Adrenal gland (tissue), 12 donors: ENCODE results near the gene DNAH9. TPM values are rescaled to one million over a fixed set of nuclear protein-coding genes. Genes with fewer than 3 reads are reported as not detected.

Source experiments
- DNase-seq, 7 donors: peaks; one replicate each; pipeline ENCODE4 v3.0.0-alpha.2; 2019 to 2020
- H3K27ac ChIP-seq, 5 donors: fragments of 200-600 bp; sonication (generic) in 4 of 5; 1 replicate in 3 of 5; 2 replicates in 2 of 5; pipeline versions ENCODE4 v1.5.1 to v1.8.0; 2016 to 2020; ENCODE audit warnings: mild to moderate bottlenecking in 1 of 5
- H3K27me3 ChIP-seq: fragments of 200-600 bp; 2 replicates; pipeline ENCODE4 v1.8.0; 2021
- H3K36me3 ChIP-seq, 2 donors: fragments of 200-600 bp; replicated peaks in 1 of 2; 1 replicate in 1 of 2; 2 replicates in 1 of 2; pipeline versions ENCODE4 v1.5.1 to v1.8.0; 2018 to 2022
- H3K4me1 ChIP-seq, 2 donors: fragments of 200-600 bp; replicated peaks in 1 of 2; 1 replicate in 1 of 2; 2 replicates in 1 of 2; pipeline versions ENCODE4 v1.5.1 to v1.8.0; 2018 to 2021
- H3K4me3 ChIP-seq, 4 donors: fragments of 200-600 bp; sonication (generic) in 3 of 4; one replicate each; pipeline ENCODE4 v1.5.1; 2016 to 2018
- H3K9me3 ChIP-seq, 3 donors: fragments of 200-600 bp; sonication (generic) in 1 of 3; replicated peaks in 1 of 3; 1 replicate in 2 of 3; 2 replicates in 1 of 3; pipeline versions ENCODE4 v1.5.1 to v1.8.0; 2016 to 2021
- POLR2A ChIP-seq, 2 donors: fragments of 450-650 bp; IDR thresholded peaks; one replicate each; pipeline ENCODE4 v1.6.1; 2017; ENCODE audit warnings: antibody characterized with exemption in 2 of 2, mild to moderate bottlenecking in 2 of 2, moderate library complexity in 1 of 2
- WGBS, 4 donors: extraction: QIAGEN DNeasy Blood & Tissue Kit in 2 of 4; methylation state at CpG; one replicate each; pipeline versions ENCODE4 v1.1.5 to v1.1.7; 2013 to 2017; 5-methylcytosine and 5-hydroxymethylcytosine counted together
- intact Hi-C, 2 donors: fragments of 100-400 bp; cut with DNase I; formaldehyde crosslinking; loops; one replicate each; pipeline versions ENCODE4 v1.14.1 to v1.15.0; 2022 to 2023
- polyA plus RNA-seq, 3 donors: library from polyadenylated mRNA; stranded (reverse); fragments of 200-250 nt in 2 of 3; fragments of 350-450 nt in 1 of 3; fragmentation: Illumina TruSeq in 1 of 3; extraction: RNeasy Lipid Tissue Mini Kit (QIAGEN cat#74804) in 1 of 3; gene quantifications; one replicate each; pipeline ENCODE4 v1.2.3, GENCODE V29; 2013 to 2014
- total RNA-seq, 9 donors: library from RNA; depleted of rRNA in 4 of 9; stranded (reverse); fragments of >200 nt in 4 of 9; fragments of 120-200 nt in 1 of 9; fragmentation: NEBNext Ultra II Directional in 1 of 9; extraction: Animal tissue kit (Norgen Biotek cat#: 25700) in 1 of 9; gene quantifications; one replicate each; pipeline versions ENCODE4 v1.1.0 to v1.2.4, GENCODE V29; 2013 to 2023
- TF ChIP-seq, protein P1 (sequence below), 6 experiments: fragments of 450-650 bp in 4 of 6; fragments of 200-600 bp in 2 of 6; sonication (generic) in 1 of 6; IDR thresholded peaks; 1 replicate in 5 of 6; 2 replicates in 1 of 6; pipeline versions ENCODE4 v1.5.1 to v1.8.0; 2016 to 2021; ENCODE audit warnings: antibody characterized with exemption in 6 of 6, mild to moderate bottlenecking in 2 of 6, moderate library complexity in 1 of 6
- donor health status: healthy with polysubstance abuse.
- donor health status: Bipolar disorder and iron deficiency.
- donor health status: DM: yes; HTN: yes; CAD: no.
- donor health status: DM: no; HTN: no; CAD: no.
- donor health status: DM: no; HTN: no; CAD: no.
- donor health status: DM: yes; HTN: yes; CAD: no.

DNAH9 gene
- total and polyA plus RNA-seq, 12 donors = 0.28 to 3.5 (median 1.2) TPM

DNA sequence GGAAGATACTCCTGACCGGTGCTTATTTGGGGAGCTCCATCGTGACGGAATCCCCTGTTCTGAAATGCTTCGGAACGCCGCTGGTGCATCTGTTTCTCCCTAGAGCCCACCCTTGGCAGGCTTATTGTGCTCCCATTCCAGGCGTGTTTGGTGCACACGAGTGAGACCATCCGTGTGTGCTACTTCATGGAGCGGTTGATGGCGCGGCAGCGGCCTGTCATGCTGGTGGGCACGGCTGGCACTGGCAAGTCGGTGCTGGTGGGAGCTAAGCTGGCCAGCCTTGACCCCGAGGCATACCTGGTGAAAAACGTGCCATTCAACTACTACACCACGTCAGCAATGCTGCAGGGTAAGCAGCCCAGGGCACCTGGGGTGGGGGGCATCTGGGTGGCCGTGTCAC is 170.7 kb downstream of the DNAH9 start:
- no peaks in the 10 kb centered on the region for H3K4me1 ChIP-seq

DNA sequence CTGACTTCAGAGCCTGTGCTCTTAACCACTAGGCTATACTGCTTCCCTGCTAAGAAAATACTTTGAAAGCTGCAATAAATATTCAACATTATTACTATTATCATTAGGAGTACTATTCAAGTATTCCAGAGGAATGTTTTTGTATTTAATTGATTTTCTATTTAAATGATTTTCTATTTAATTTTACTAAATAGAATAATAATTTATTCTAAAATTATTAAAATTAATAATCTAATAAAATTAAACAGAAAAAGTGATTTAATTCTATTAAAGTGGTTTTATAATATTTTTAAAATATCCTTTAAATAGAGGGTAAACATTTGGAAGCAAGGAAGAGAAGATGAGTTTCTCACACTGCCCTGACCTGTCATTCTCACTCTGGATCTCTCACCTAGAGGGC is 173.8 kb downstream of the DNAH9 start:
- Histone ChIP-seq H3K27ac (no peak overlapping the region), H3K27me3 (no peaks in the 10 kb centered on the region), H3K9me3 (no peaks in the 10 kb centered on the region), H3K4me3 (no peak overlapping the region), H3K4me1 (no peaks in the 10 kb centered on the region), H3K36me3 (no peaks in the 10 kb centered on the region)
- TF ChIP-seq, protein P1, sequence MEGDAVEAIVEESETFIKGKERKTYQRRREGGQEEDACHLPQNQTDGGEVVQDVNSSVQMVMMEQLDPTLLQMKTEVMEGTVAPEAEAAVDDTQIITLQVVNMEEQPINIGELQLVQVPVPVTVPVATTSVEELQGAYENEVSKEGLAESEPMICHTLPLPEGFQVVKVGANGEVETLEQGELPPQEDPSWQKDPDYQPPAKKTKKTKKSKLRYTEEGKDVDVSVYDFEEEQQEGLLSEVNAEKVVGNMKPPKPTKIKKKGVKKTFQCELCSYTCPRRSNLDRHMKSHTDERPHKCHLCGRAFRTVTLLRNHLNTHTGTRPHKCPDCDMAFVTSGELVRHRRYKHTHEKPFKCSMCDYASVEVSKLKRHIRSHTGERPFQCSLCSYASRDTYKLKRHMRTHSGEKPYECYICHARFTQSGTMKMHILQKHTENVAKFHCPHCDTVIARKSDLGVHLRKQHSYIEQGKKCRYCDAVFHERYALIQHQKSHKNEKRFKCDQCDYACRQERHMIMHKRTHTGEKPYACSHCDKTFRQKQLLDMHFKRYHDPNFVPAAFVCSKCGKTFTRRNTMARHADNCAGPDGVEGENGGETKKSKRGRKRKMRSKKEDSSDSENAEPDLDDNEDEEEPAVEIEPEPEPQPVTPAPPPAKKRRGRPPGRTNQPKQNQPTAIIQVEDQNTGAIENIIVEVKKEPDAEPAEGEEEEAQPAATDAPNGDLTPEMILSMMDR (IDR thresholded peaks at IDR 0.05) = no peak
- no peak for TF ChIP-seq POLR2A (IDR thresholded peaks at IDR 0.05)
- DNase-seq = no peak
- intact Hi-C loops = no loop called here

More for the DNA sequence above, 170.7 kb downstream of the DNAH9 start:
- no peaks in the 10 kb centered on the region for H3K27me3 ChIP-seq
- DNase-seq = no peak
- H3K4me3 ChIP-seq = no peak overlapping the region
- WGBS, 4 donors = 81 to 90% (median 86%) methylated on average over 9 to 19 of the region's 19 CpGs
- TF ChIP-seq POLR2A (IDR thresholded peaks at IDR 0.05) = no peak
- H3K9me3 ChIP-seq = no peaks in the 10 kb centered on the region
- intact Hi-C loops = no loop called here
- H3K27ac ChIP-seq = no peak overlapping the region
- H3K36me3 ChIP-seq = no peaks in the 10 kb centered on the region

DNA sequence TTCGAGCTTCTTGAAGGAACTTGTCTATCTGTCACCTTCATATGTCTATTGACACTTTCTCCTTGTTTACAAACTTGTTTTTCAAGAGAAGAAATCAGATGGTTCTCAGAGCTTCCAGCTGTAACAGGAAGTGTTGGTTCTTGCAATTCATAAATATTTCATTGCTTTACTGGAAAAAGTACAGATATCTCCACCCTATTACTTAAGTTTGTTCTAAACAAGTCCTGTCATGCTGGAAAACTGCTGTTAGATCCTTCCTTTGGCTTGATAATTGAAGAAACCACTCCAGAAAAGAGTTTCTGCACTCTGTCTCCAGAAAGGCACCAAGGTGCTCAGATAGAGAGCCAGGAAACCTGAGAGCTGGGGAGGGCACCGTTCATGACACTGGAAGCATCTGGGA is 181.6 kb downstream of the DNAH9 start:
- Histone ChIP-seq H3K36me3 (no peaks in the 10 kb centered on the region), H3K9me3 (no peaks in the 10 kb centered on the region), H3K27ac (no peak overlapping the region), H3K4me3 (no peak overlapping the region), H3K27me3 (no peaks in the 10 kb centered on the region), H3K4me1 (no peaks in the 10 kb centered on the region)
- intact Hi-C loops = no loop called here
- TF ChIP-seq, protein P1 (IDR thresholded peaks at IDR 0.05) = no peak
- no peak for TF ChIP-seq POLR2A (IDR thresholded peaks at IDR 0.05)
- WGBS, 4 donors = 54 to 74% (median 62%) methylated on average over 2 of the region's 2 CpGs
- no peak for DNase-seq

DNA sequence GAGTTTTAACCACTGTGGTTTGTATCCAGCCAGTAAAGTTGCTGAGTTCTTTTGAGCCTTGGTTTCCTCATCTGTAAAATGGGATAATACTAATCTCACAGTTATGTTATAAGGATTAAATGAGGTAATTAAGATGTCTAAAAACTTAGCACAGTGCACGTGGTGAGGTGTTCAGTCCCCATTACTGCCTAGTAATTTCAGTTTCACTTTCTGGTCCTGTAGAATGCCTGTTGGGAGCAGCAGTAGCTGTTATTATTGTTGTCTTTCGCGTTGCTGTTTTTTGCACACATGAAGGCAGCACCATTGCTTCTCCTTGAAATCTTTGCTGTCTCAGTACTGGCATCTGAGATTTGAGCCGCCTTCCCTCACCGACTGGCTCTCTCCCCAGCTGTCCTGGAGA is 182.4 kb downstream of the DNAH9 start:
- Histone ChIP-seq H3K36me3 (no peaks in the 10 kb centered on the region), H3K9me3 (no peaks in the 10 kb centered on the region), H3K4me3 (no peak overlapping the region), H3K27me3 (no peaks in the 10 kb centered on the region), H3K4me1 (no peaks in the 10 kb centered on the region), H3K27ac (no peak overlapping the region)
- no peak for DNase-seq
- intact Hi-C loops = no loop called here
- 74 to 81% (median 77%) methylated on average over 5 of the region's 5 CpGs for WGBS, 4 donors
- no peak for TF ChIP-seq POLR2A (IDR thresholded peaks at IDR 0.05)
- TF ChIP-seq, protein P1 (IDR thresholded peaks at IDR 0.05) = no peak

DNA sequence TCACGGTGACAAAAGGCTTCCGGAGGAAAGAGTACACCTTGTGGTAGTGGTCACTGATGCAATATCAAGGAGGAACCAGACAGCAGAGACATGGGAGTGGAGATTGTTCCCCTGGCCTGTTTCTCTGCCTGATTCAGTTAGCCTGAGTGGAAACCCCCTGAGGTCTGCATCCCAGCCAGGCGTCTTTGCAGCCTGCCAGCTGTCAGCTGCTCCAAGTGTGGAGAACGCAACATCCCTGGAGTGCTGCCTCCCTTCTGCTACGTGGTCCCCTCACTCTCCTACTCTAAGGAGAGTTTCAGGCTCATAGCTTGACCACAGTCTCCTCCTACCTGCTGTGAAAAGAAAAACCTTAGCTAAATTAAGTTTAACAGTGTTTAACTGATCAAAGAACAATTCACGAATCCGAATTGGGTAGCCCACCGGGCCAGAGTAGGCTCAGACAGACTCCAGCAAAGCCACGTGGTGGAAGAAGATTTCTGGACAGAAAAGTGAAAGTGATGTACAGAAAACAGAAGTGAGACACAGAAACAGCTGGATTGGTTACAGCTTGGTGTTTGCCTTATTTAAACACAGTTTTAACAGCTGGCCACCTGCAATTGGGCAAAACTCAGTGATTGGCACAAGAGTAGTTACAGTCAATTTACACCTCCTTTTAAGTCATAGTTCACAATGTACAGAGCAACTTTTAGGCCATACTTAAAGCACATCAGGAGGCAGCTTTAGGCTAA is 188.6 kb downstream of the DNAH9 start:
- H3K27ac ChIP-seq = no peak overlapping the region
- no peaks in the 10 kb centered on the region for H3K9me3 ChIP-seq
- intact Hi-C loops = no loop called here
- TF ChIP-seq, protein P1 (IDR thresholded peaks at IDR 0.05) = no peak
- TF ChIP-seq POLR2A (IDR thresholded peaks at IDR 0.05) = no peak
- 63 to 74% (median 71%) methylated on average over 9 of the region's 9 CpGs for WGBS, 4 donors
- no peak overlapping the region for H3K4me3 ChIP-seq
- no peak for DNase-seq
- no peaks in the 10 kb centered on the region for H3K27me3 ChIP-seq
- no peaks in the 10 kb centered on the region for H3K4me1 ChIP-seq
- H3K36me3 ChIP-seq = no peaks in the 10 kb centered on the region
